Placental epithelial cell (primary cell): ENCODE data around the gene CD1D. TPM values are rescaled to one million over a fixed set of nuclear protein-coding genes. Genes with fewer than 3 reads are reported as not detected.

Experiments used
- total RNA-seq: library from RNA; depleted of rRNA; stranded (reverse); fragments of >200 nt; gene quantifications from 2 replicates; pipeline ENCODE4 v1.2.3, GENCODE V29; 2012

Gene CD1D
- not detected in 2 replicates for total RNA-seq

GRCh38 chr1:158180741-158181576 lies at the start of gene CD1D:
TSS of gene CD1D (plus strand) at chr1:158180895. CDS start at chr1:158181102, 207 bp downstream.

Other genes starting within 250 kb of the CD1D start
- 32.6 and 47.0 TPM in 2 replicates for gene KIRREL1, start 187.2 kb upstream of the CD1D start, total RNA-seq
- not detected in 2 replicates for gene CD1A, start 73.5 kb downstream of the CD1D start, total RNA-seq
- not detected in 2 replicates for gene CD1C, start 109.0 kb downstream of the CD1D start, total RNA-seq
- not detected in 2 replicates for gene CD1B, start 150.6 kb downstream of the CD1D start, total RNA-seq
- gene CD1E, start 173.0 kb downstream of the CD1D start, total RNA-seq: not detected in 2 replicates
- gene OR10T2, start 218.6 kb downstream of the CD1D start, total RNA-seq: not detected in 2 replicates
- not detected in 2 replicates for gene OR10K2, start 245.3 kb downstream of the CD1D start, total RNA-seq